A549 (cell line): Measurements from ENCODE around the gene NRAS. TPM values are rescaled to one million over a fixed set of nuclear protein-coding genes. Genes with fewer than 3 reads are reported as not detected.

Experiments
- ATAC-seq, 2 experiments: fragments of 200-7000 bp in 1 of 2; fragments of >200 bp in 1 of 2; cut with Nextera tagmentation in 1 of 2; cut with Tn5 transposase in 1 of 2; 3 replicates each; pipeline versions ENCODE4 v1.8.0 to v1.9.1; 2018 to 2020; ENCODE audit warnings: mild to moderate bottlenecking in 1 of 2, moderate library complexity in 1 of 2
- CTCF ChIA-PET: fragments of 300-600 bp; sonication (Branson Sonifier 250); formaldehyde crosslinking; extraction: SDS; loops from one replicate; lab custom pipeline; 2021; ENCODE audit warnings: antibody characterized with exemption, inconsistent platforms; lab: Yijun Ruan, JAX
- POLR2A ChIA-PET: fragments of 350-600 bp; formaldehyde crosslinking; extraction: SDS; loops from one replicate; lab custom pipeline; 2021; ENCODE audit warnings: antibody characterized with exemption, inconsistent platforms; lab: Yijun Ruan, JAX
- DNase-seq, 2 experiments: peaks; one replicate each; pipeline versions ENCODE4 v3.0.0 to v3.0.0-alpha.2; 2011 to 2016; ENCODE audit warnings: low read depth in 1 of 2, low spot score in 1 of 2
- FAIRE-seq: peaks from 2 replicates; lab custom pipeline; 2011; peaks lifted over from hg19 to GRCh38; lab: Jason Lieb, UNC
- H3K27ac ChIP-seq, 2 experiments: fragments of >200 bp; sonication (Bioruptor Twin); formaldehyde crosslinking; 3 replicates each; pipeline ENCODE4 v1.5.1; 2016 to 2017
- H3K4me1 ChIP-seq: fragments of >200 bp; sonication (Bioruptor Twin); formaldehyde crosslinking; 3 replicates; pipeline ENCODE4 v1.6.1; 2016
- H3K4me2 ChIP-seq: fragments of >200 bp; sonication (Bioruptor Twin); formaldehyde crosslinking; 3 replicates; pipeline ENCODE4 v1.6.1; 2016
- H3K4me3 ChIP-seq: fragments of >200 bp; sonication (Bioruptor Twin); formaldehyde crosslinking; 3 replicates; pipeline ENCODE4 v1.5.1; 2016
- H3K9me3 ChIP-seq: fragments of >200 bp; sonication (Bioruptor Twin); formaldehyde crosslinking; 3 replicates; pipeline ENCODE4 v1.6.1; 2016
- BHLHE40 ChIP-seq: IDR thresholded peaks from 2 replicates; pipeline ENCODE4 v1.6.1; 2012; ENCODE audit warnings: low read depth, low read length, inconsistent platforms
- CBX8 ChIP-seq: fragments of 200-600 bp; sonication (generic); IDR thresholded peaks from 2 replicates; pipeline ENCODE4 v1.6.1; 2016
- CHD2 ChIP-seq: fragments of 150-350 bp; IDR thresholded peaks from 2 replicates; pipeline ENCODE4 v1.6.1; 2014; ENCODE audit warnings: low read length; ENCODE audit not compliant: partially characterized antibody
- EHF ChIP-seq: fragments of 250-450 bp; sonication (Bioruptor Pico); IDR thresholded peaks from 2 replicates; pipeline ENCODE4 v1.5.0; 2020; ENCODE audit warnings: mild to moderate bottlenecking
- EP300 ChIP-seq, 2 experiments: fragments of >200 bp; sonication (Bioruptor Twin); formaldehyde crosslinking; IDR thresholded peaks; 2 replicates in 1 of 2; 3 replicates in 1 of 2; pipeline ENCODE4 v1.6.1; 2016 to 2017
- FOSL2 ChIP-seq, 2 experiments: fragments of 450-650 bp in 1 of 2; fragments of >200 bp in 1 of 2; sonication (Bioruptor Twin) in 1 of 2; formaldehyde crosslinking; IDR thresholded peaks; 2 replicates each; pipeline versions ENCODE4 v1.5.0 to v1.6.1; 2016 to 2020; ENCODE audit warnings: mild to moderate bottlenecking in 1 of 2, moderate library complexity in 1 of 2
- FOXS1 ChIP-seq: fragments of 250-450 bp; sonication (Bioruptor Pico); IDR thresholded peaks from 2 replicates; pipeline ENCODE4 v1.5.0; 2020; ENCODE audit warnings: mild to moderate bottlenecking, moderate library complexity
- HDAC2 ChIP-seq: fragments of 200-600 bp; sonication (generic); IDR thresholded peaks from 2 replicates; pipeline ENCODE4 v1.6.1; 2016
- HMGXB4 ChIP-seq: fragments of 250-450 bp; sonication (Bioruptor Pico); IDR thresholded peaks from 2 replicates; pipeline ENCODE4 v1.5.0; 2021; ENCODE audit warnings: mild to moderate bottlenecking, moderate library complexity, borderline replicate concordance
- HOXA7 ChIP-seq: fragments of 250-450 bp; sonication (Bioruptor Pico); IDR thresholded peaks from 2 replicates; pipeline ENCODE4 v1.5.0; 2020; ENCODE audit warnings: mild to moderate bottlenecking, moderate library complexity
- HOXB5 ChIP-seq: fragments of 250-450 bp; sonication (Bioruptor Pico); IDR thresholded peaks from 2 replicates; pipeline ENCODE4 v1.5.0; 2020; ENCODE audit warnings: mild to moderate bottlenecking, moderate library complexity
- JUNB ChIP-seq: fragments of >200 bp; sonication (Bioruptor Twin); formaldehyde crosslinking; IDR thresholded peaks from 2 replicates; pipeline ENCODE4 v1.6.1; 2016
- MAFK ChIP-seq: fragments of 450-650 bp; IDR thresholded peaks from 2 replicates; pipeline ENCODE4 v1.6.1; 2014; ENCODE audit not compliant: partially characterized antibody
- MAZ ChIP-seq: fragments of 150-350 bp; IDR thresholded peaks from 2 replicates; pipeline ENCODE4 v1.6.1; 2014; ENCODE audit warnings: antibody characterized with exemption, low read depth, low read length, borderline replicate concordance
- PBX3 ChIP-seq: IDR thresholded peaks from 2 replicates; pipeline ENCODE4 v1.6.1; 2012
- PHF8 ChIP-seq: fragments of 200-600 bp; sonication (generic); IDR thresholded peaks from 2 replicates; pipeline ENCODE4 v1.6.1; 2016; ENCODE audit warnings: low read depth, mild to moderate bottlenecking, antibody characterized with exemption, moderate library complexity, borderline replicate concordance
- POLR2A ChIP-seq: IDR thresholded peaks from 2 replicates; pipeline ENCODE4 v1.6.1; 2012; ENCODE audit warnings: mild to moderate bottlenecking, low read length
- RARB ChIP-seq: fragments of 250-450 bp; sonication (Bioruptor Pico); IDR thresholded peaks from 2 replicates; pipeline ENCODE4 v1.8.0; 2021; ENCODE audit warnings: mild to moderate bottlenecking, moderate library complexity
- REST ChIP-seq: fragments of 200-600 bp; sonication (generic); IDR thresholded peaks from 2 replicates; pipeline ENCODE4 v1.6.1; 2016; ENCODE audit warnings: antibody characterized with exemption, mild to moderate bottlenecking, moderate library complexity
- RFX5 ChIP-seq: fragments of 450-650 bp; IDR thresholded peaks from 2 replicates; pipeline ENCODE4 v1.7.1; 2014; ENCODE audit warnings: antibody characterized with exemption, mild to moderate bottlenecking, moderate library complexity
- TFCP2L1 ChIP-seq: fragments of 250-450 bp; sonication (Bioruptor Pico); IDR thresholded peaks from 2 replicates; pipeline ENCODE4 v1.5.0; 2021; ENCODE audit warnings: mild to moderate bottlenecking
- TP53 ChIP-seq: fragments of 250-450 bp; sonication (Bioruptor Pico); IDR thresholded peaks from 2 replicates; pipeline ENCODE4 v1.5.0; 2021; ENCODE audit warnings: mild to moderate bottlenecking, moderate library complexity
- USF2 ChIP-seq: fragments of 450-650 bp; IDR thresholded peaks from 2 replicates; pipeline ENCODE4 v1.6.1; 2014; ENCODE audit warnings: antibody characterized with exemption
- ZC3H11A ChIP-seq: fragments of 450-650 bp; IDR thresholded peaks from 2 replicates; pipeline ENCODE4 v1.6.1; 2014; ENCODE audit warnings: antibody characterized with exemption, mild to moderate bottlenecking
- ZFP36 ChIP-seq: fragments of 450-650 bp; IDR thresholded peaks from 2 replicates; pipeline ENCODE4 v1.6.1; 2014; ENCODE audit warnings: borderline replicate concordance; ENCODE audit not compliant: partially characterized antibody
- ZNF302 ChIP-seq: fragments of 250-450 bp; sonication (Bioruptor Pico); IDR thresholded peaks from 2 replicates; pipeline ENCODE4 v1.9.0; 2021; ENCODE audit warnings: inconsistent platforms, mild to moderate bottlenecking, moderate library complexity
- WGBS: methylation state at CpG from one replicate; pipeline ENCODE4 v1.1.6; 2017; ENCODE audit errors: missing lambda C conversion rate; 5-methylcytosine and 5-hydroxymethylcytosine counted together
- polyA plus RNA-seq, 4 experiments: library from polyadenylated mRNA; depleted of rRNA in 3 of 4; stranded (reverse); fragments of >200 nt; fragmentation: RNase III in 1 of 4; extraction: RNeasy Plus Mini Kit Qiagen cat#74134 plus additional on column Dnase treatment in 1 of 4; gene quantifications; 2 replicates in 3 of 4; 3 replicates in 1 of 4; pipeline ENCODE4 v1.2.3, GENCODE V29; 2011 to 2017

NRAS gene
- polyA plus RNA-seq, 2 of the 4 experiments (the other 2 are of a cell fraction): 28.7 to 52.2 TPM

GRCh38 chr1:114728553-114728952, 12.0 kb upstream of the NRAS start:
- Histone ChIP-seq H3K9me3 (no peaks in the 10 kb centered on the region), H3K4me2 (no peak overlapping the region), H3K4me1 (no peaks in the 10 kb centered on the region), H3K4me3 (no peak overlapping the region), H3K27ac (no peak overlapping the region)
- 79% methylated on average over 2 of the region's 2 CpGs for WGBS
- DNase-seq (no peak), ATAC-seq (no peak)
- CTCF ChIA-PET: no interaction called here
- TF ChIP-seq EHF: no peak
- TF ChIP-seq EP300 (IDR thresholded peaks at IDR 0.05): no peak
- no peak for TF ChIP-seq BHLHE40
- no peak for TF ChIP-seq USF2
- no peak for TF ChIP-seq ZFP36
- no peak for TF ChIP-seq TFCP2L1 (CRISPR knock-in tag)
- TF ChIP-seq PHF8: no peak
- TF ChIP-seq PBX3: no peak
- no peak for TF ChIP-seq HOXB5 (CRISPR knock-in tag)
- no peak for TF ChIP-seq MAFK
- no peak for TF ChIP-seq HDAC2
- TF ChIP-seq JUNB: no peak
- no peak for TF ChIP-seq MAZ
- no peak for TF ChIP-seq POLR2A
- no peak for TF ChIP-seq CHD2
- TF ChIP-seq, all 56 proteins: peak for 0
- POLR2A ChIA-PET: no interaction called here
- FAIRE-seq: no peak

GRCh38 chr1:114725230-114725629, 8.7 kb upstream of the NRAS start:
- DNase-seq (no peak), ATAC-seq (no peak), FAIRE-seq (no peak)
- no peak for TF ChIP-seq RFX5
- no peak for TF ChIP-seq EP300 (IDR thresholded peaks at IDR 0.05)
- TF ChIP-seq ZNF302: no peak
- TF ChIP-seq ZC3H11A: no peak
- no peak for TF ChIP-seq ZFP36
- no peak for TF ChIP-seq EHF
- TF ChIP-seq TP53 (CRISPR knock-in tag): no peak
- TF ChIP-seq FOXS1 (CRISPR knock-in tag): no peak
- TF ChIP-seq CBX8: no peak
- no peak for TF ChIP-seq FOSL2 (IDR thresholded peaks at IDR 0.05)
- no peak for TF ChIP-seq FOSL2 (CRISPR knock-in tag; IDR thresholded peaks at IDR 0.05)
- no peak for TF ChIP-seq HDAC2
- no peak for TF ChIP-seq MAFK
- no peak for TF ChIP-seq HOXA7 (CRISPR knock-in tag)
- TF ChIP-seq REST: no peak
- TF ChIP-seq HMGXB4 (CRISPR knock-in tag): no peak
- TF ChIP-seq JUNB: no peak
- no peak for TF ChIP-seq RARB
- no peaks in the 10 kb centered on the region for H3K4me1 ChIP-seq
- no peak overlapping the region for H3K4me2 ChIP-seq
- ChIA-PET CTCF (no interaction called here), POLR2A (no interaction called here)
- WGBS: 88% methylated on average over 1 of the region's 1 CpG
- H3K9me3 ChIP-seq: no peaks in the 10 kb centered on the region
- H3K27ac ChIP-seq: no peak overlapping the region
- no peak overlapping the region for H3K4me3 ChIP-seq
